ENCODE data around the gene FRMD1. TPM values are rescaled to one million over a fixed set of nuclear protein-coding genes. Genes with fewer than 3 reads are reported as not detected.

The FRMD1 gene
- total RNA-seq, 4 donors from 2014 or later: 0.13 TPM; not detected in 3

DNA sequence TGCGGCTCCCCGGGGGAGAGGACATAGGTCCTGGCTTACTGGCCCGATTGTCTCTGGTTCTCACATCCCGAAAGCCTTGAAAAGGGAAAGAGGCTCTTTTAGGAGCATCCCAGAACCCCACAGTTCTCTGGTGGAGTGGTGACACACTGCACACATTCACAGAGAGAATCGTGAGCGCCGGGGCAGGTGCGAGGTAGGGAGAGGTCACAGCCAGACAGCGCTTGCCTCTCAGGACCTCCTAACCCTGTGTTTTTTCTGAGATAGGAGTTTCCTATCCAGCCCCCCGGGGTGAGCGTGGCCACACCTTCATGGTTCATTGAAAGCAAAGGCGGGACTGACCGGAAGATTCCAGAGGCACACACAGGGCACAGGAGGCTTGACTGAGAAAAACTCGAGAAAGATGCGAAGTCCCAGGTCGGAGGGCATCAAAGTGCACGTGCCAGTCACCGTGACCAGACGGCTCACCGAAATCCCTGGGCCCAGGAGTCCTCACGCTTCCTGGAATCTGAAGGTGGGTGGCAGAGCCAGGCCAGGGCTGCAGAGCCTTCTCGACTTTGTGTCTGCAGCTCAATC, 46.5 kb upstream of the FRMD1 start:
- Histone ChIP-seq H3K9me3 (no peaks in the 10 kb centered on the region), H3K4me3 (replicated peaks in 1 of 3) (no peak overlapping the region), H3K27me3 (no peaks in the 10 kb centered on the region), H3K27ac (no peak overlapping the region), H3K4me1 (no peaks in the 10 kb centered on the region), H3K36me3 (no peaks in the 10 kb centered on the region)
- WGBS, 2 donors: 65 to 72% methylated on average over 17 to 22 of the region's 22 CpGs
- TF ChIP-seq POLR2A (IDR thresholded peaks at IDR 0.05) (no peak), CTCF (IDR thresholded peaks at IDR 0.05) (no peak)
- intact Hi-C loops (cut with DNase I): no loop called here
- no peak for DNase-seq

- intact Hi-C loops (cut with DNase I): no loop called here
- Histone ChIP-seq H3K4me1 (no peaks in the 10 kb centered on the region), H3K9me3 (no peaks in the 10 kb centered on the region), H3K36me3 (no peaks in the 10 kb centered on the region), H3K27ac (no peak overlapping the region), H3K27me3 (no peaks in the 10 kb centered on the region), H3K4me3 (replicated peaks in 1 of 3) (no peak overlapping the region)
- DNase-seq: no peak
- 88 to 94% methylated on average over 11 of the region's 11 CpGs for WGBS, 2 donors
- TF ChIP-seq POLR2A (IDR thresholded peaks at IDR 0.05): no peak
- TF ChIP-seq CTCF (IDR thresholded peaks at IDR 0.05): no peak
Measured at GRCh38 chr6:168124921-168125320, 45.9 kb upstream of the FRMD1 start.

DNA sequence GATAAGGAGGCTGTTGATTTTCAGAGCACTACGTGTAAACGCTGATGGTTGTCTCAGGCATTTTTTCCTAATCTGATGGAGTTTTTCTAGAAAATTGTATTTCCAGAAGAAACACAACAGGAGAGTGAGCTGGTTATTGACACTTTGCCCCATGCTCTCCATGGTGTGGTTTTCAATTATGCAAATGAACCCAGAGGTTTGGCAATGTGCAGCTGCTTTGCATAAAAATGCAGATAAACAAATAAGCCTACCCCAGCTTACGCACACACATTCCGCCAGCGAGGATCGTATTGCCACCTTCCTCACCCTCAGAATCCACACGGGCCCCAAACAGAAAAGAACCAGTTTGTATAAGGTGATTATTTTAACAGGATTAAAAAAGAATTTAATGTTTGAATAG, 45.1 kb upstream of the FRMD1 start:
- no peak overlapping the region for H3K27ac ChIP-seq
- 84 to 91% methylated on average over 7 of the region's 7 CpGs for WGBS, 2 donors
- no peaks in the 10 kb centered on the region for H3K27me3 ChIP-seq
- no peaks in the 10 kb centered on the region for H3K4me1 ChIP-seq
- no peak for TF ChIP-seq CTCF (IDR thresholded peaks at IDR 0.05)
- TF ChIP-seq POLR2A (IDR thresholded peaks at IDR 0.05): no peak
- no peaks in the 10 kb centered on the region for H3K9me3 ChIP-seq
- H3K36me3 ChIP-seq: no peaks in the 10 kb centered on the region
- no peak overlapping the region for H3K4me3 ChIP-seq (replicated peaks in 1 of 3)
- intact Hi-C loops (cut with DNase I): no loop called here
- DNase-seq: no peak

DNA sequence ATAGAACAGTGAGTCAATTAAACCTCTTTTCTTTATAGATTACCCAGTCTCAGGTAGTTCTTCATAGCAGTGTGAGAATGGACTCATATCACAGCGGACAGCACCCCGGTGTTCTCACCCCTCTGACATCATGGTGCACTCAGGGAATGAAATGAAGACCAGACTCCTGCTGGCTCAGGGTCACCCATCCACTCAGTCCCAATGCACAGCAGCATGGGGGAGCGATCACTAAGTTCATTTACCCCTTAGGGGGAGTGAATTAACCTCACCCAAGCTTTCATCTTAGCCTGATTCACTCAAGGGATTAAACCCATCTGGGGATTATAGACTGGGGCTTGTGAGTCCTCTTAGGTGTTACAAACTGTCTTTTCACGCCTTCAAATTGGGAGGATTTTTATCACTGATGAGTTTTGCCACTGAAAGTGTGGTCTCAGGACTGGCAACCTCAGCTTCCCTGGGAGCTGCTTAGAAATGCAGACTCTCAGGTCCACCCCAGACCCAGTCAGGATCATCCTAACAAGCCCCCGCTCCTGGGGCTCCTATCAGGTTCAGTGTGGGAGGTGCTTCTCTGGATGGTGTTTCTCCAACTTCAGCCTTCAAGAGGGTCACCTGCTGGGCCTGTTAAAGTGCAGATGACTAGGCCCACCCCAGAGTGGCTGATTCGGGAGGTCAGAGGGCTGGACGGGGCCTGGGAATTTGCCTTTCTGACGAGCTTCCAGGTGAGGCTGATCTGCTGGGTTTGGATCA, 44.3 kb upstream of the FRMD1 start:
- DNase-seq: no peak

More for the DNA sequence above, 44.3 kb upstream of the FRMD1 start:
- Histone ChIP-seq H3K4me1 (no peaks in the 10 kb centered on the region), H3K27ac (no peak overlapping the region), H3K36me3 (no peaks in the 10 kb centered on the region), H3K27me3 (no peaks in the 10 kb centered on the region), H3K9me3 (no peaks in the 10 kb centered on the region), H3K4me3 (replicated peaks in 1 of 3) (no peak overlapping the region)
- intact Hi-C loops (cut with DNase I): no loop called here
- 77 to 92% methylated on average over 7 to 8 of the region's 8 CpGs for WGBS, 2 donors
- TF ChIP-seq CTCF (IDR thresholded peaks at IDR 0.05) (no peak), POLR2A (IDR thresholded peaks at IDR 0.05) (no peak)
